GM12873 (cell line): Measurements from ENCODE around the gene CAV3.

ENCODE experiments used
- CTCF ChIP-seq: IDR thresholded peaks from 2 replicates; pipeline ENCODE4 v1.5.1; 2012; ENCODE audit warnings: low read depth, mild to moderate bottlenecking, moderate library complexity, low read length, control low read depth; ENCODE audit not compliant: insufficient read depth; ENCODE audit errors: missing control alignments

The CAV3 gene

GRCh38 chr3:8733332-8734094 is at the start of gene CAV3:
TSS of gene CAV3 (plus strand) at chr3:8733802. CDS start at chr3:8733877, 75 bp downstream.
- TF ChIP-seq CTCF, result no peak

GRCh38 chr3:8702560-8702959 is 31.0 kb upstream of the CAV3 start:
- TF ChIP-seq CTCF, result peak; percentile 61

- no peak for TF ChIP-seq CTCF
Observed at GRCh38 chr3:8705575-8705974, 28.0 kb upstream of the CAV3 start.

- no peak for TF ChIP-seq CTCF
Observed at GRCh38 chr3:8709287-8709686, 24.3 kb upstream of the CAV3 start.

- TF ChIP-seq CTCF, result no peak
Observed at GRCh38 chr3:8709801-8710507, 23.6 kb upstream of the CAV3 start.

GRCh38 chr3:8712045-8712907 is 21.3 kb upstream of the CAV3 start:
- no peak for TF ChIP-seq CTCF

- no peak for TF ChIP-seq CTCF
Observed at GRCh38 chr3:8712908-8713255, 20.7 kb upstream of the CAV3 start.
